CD4-positive, alpha-beta T cell (primary cell): ENCODE results near the gene ZNF276. TPM values are rescaled to one million over a fixed set of nuclear protein-coding genes. Genes with fewer than 3 reads are reported as not detected.
"Not testable (repeated sequence)": the region's sequence is repeated elsewhere in the genome, so short reads cannot be mapped to it uniquely, and the experiment has no call there.

Experiments used
- ATAC-seq: fragments of 200-7000 bp; cut with Tn5 transposase; one replicate; pipeline ENCODE4 v1.10.0; 2022; ENCODE audit warnings: mild to moderate bottlenecking; ENCODE audit not compliant: poor library complexity
- CTCF ChIA-PET: fragments of 350-600 bp; sonication (Branson Sonifier 250); formaldehyde crosslinking; loops from one replicate; lab custom pipeline; 2021; ENCODE audit warnings: antibody characterized with exemption, inconsistent platforms; lab: Charles Lee
- POLR2A ChIA-PET: fragments of 350-600 bp; sonication (Branson Sonifier 250); formaldehyde crosslinking; loops from one replicate; lab custom pipeline; 2021; ENCODE audit warnings: antibody characterized with exemption, inconsistent platforms; lab: Charles Lee
- DNase-seq, 14 experiments: peaks; one replicate each; pipeline ENCODE4 v3.0.0-alpha.2; 2013 to 2020; ENCODE audit warnings: mixed read lengths in 2 of 14
- H3K27ac ChIP-seq, 2 donors: one replicate each; pipeline versions ENCODE4 v1.5.1 to v1.7.0; 2013; ENCODE audit warnings: low read length in 2 of 2, low read depth in 1 of 2, mild to moderate bottlenecking in 1 of 2
- H3K27me3 ChIP-seq, 2 experiments: 1 replicate in 1 of 2; 2 replicates in 1 of 2; pipeline versions ENCODE4 v1.6.1 to v1.7.0; 2013; ENCODE audit warnings: low read length in 2 of 2, control low read depth in 1 of 2, mild to moderate bottlenecking in 1 of 2, moderate library complexity in 1 of 2; ENCODE audit not compliant: insufficient read depth in 2 of 2, control insufficient read depth in 1 of 2
- H3K36me3 ChIP-seq: one replicate; pipeline ENCODE4 v1.6.1; 2013; ENCODE audit warnings: low read length, control low read depth; ENCODE audit not compliant: insufficient read depth
- H3K4me1 ChIP-seq: one replicate; pipeline ENCODE4 v1.6.1; 2013; ENCODE audit warnings: low read length, control low read depth; ENCODE audit not compliant: insufficient read depth
- H3K4me3 ChIP-seq: one replicate; pipeline ENCODE4 v1.5.1; 2013; ENCODE audit warnings: mild to moderate bottlenecking, low read length, moderate library complexity
- H3K9me3 ChIP-seq, 2 experiments: 1 replicate in 1 of 2; 2 replicates in 1 of 2; pipeline versions ENCODE4 v1.6.1 to v1.7.0; 2013; ENCODE audit warnings: low read length in 2 of 2, mild to moderate bottlenecking in 2 of 2, control low read depth in 1 of 2, moderate library complexity in 1 of 2; ENCODE audit not compliant: control insufficient read depth in 1 of 2, insufficient read depth in 1 of 2
- H3K27ac Mint-ChIP-seq: one replicate; pipeline ENCODE4 v1.8.0; 2020; ENCODE audit warnings: mixed read lengths
- H3K27me3 Mint-ChIP-seq: one replicate; pipeline ENCODE4 v1.8.0; 2021; ENCODE audit warnings: mixed read lengths
- H3K36me3 Mint-ChIP-seq: one replicate; pipeline ENCODE4 v1.8.0; 2021; ENCODE audit warnings: low read depth, mixed read lengths
- H3K4me1 Mint-ChIP-seq: one replicate; pipeline ENCODE4 v1.8.0; 2021; ENCODE audit warnings: low read depth, mixed read lengths
- H3K4me3 Mint-ChIP-seq: one replicate; pipeline ENCODE4 v1.8.0; 2020; ENCODE audit warnings: mild to moderate bottlenecking, mixed read lengths
- H3K9me3 Mint-ChIP-seq: one replicate; pipeline ENCODE4 v1.8.0; 2020; ENCODE audit warnings: mixed read lengths
- intact Hi-C, 2 experiments: fragments of 100-400 bp; cut with DNase I in 1 of 2; cut with micrococcal nuclease in 1 of 2; formaldehyde crosslinking; loops; one replicate each; pipeline versions ENCODE4 v1.15.1 to v1.9.0; 2023 to 2025; cut with DNase I, micrococcal nuclease
- total RNA-seq, 174 experiments: library from RNA in 2 of 174; stranded (reverse) in 2 of 174; gene quantifications; one replicate each; pipeline ENCODE4 v1.2.3 and lab custom pipeline; 2021 to 2026
- TF ChIP-seq, protein P1 (sequence below): fragments of 200-600 bp; IDR thresholded peaks from one replicate; pipeline ENCODE4 v1.8.0; 2022; ENCODE audit warnings: antibody characterized with exemption, mild to moderate bottlenecking

The ZNF276 gene
- total RNA-seq, 2 experiments from 2014 or later = 127 to 137 TPM

GRCh38 chr16:89693289-89693731 is 28.0 kb upstream of the ZNF276 start:
- peak in 1 of 14 experiments; percentile 24 for DNase-seq

GRCh38 chr16:89693931-89694783 is 27.2 kb upstream of the ZNF276 start:
- Histone ChIP-seq H3K36me3 (peaks cover 38% of the 10 kb centered on the region), H3K27ac (no peak overlapping the region), H3K4me1 (peaks cover 19% of the 10 kb centered on the region), H3K9me3 (no peaks in the 10 kb centered on the region), H3K27me3 (no peaks in the 10 kb centered on the region), H3K4me3 (no peak overlapping the region)
- ChIA-PET POLR2A (interaction anchor here (1.0 kb wide), 1 partner anchor 43 kb away, joined by 4 read pairs; no protein-coding TSS in a partner anchor), CTCF (interaction anchor here (0.5 kb wide), 1 partner anchor 49 kb away, joined by 4 read pairs; no protein-coding TSS in a partner anchor)
- Mint-ChIP-seq H3K27ac (no peak overlapping the region), H3K36me3 (peaks cover 50% of the 10 kb centered on the region), H3K4me1 (peaks cover 3% of the 10 kb centered on the region), H3K4me3 (no peak overlapping the region), H3K27me3 (no peaks in the 10 kb centered on the region), H3K9me3 (no peaks in the 10 kb centered on the region)
- DNase-seq (peak in 1 of 14 experiments; percentile 33), ATAC-seq (no peak)
- intact Hi-C loops = no loop called here
- TF ChIP-seq, protein P1, sequence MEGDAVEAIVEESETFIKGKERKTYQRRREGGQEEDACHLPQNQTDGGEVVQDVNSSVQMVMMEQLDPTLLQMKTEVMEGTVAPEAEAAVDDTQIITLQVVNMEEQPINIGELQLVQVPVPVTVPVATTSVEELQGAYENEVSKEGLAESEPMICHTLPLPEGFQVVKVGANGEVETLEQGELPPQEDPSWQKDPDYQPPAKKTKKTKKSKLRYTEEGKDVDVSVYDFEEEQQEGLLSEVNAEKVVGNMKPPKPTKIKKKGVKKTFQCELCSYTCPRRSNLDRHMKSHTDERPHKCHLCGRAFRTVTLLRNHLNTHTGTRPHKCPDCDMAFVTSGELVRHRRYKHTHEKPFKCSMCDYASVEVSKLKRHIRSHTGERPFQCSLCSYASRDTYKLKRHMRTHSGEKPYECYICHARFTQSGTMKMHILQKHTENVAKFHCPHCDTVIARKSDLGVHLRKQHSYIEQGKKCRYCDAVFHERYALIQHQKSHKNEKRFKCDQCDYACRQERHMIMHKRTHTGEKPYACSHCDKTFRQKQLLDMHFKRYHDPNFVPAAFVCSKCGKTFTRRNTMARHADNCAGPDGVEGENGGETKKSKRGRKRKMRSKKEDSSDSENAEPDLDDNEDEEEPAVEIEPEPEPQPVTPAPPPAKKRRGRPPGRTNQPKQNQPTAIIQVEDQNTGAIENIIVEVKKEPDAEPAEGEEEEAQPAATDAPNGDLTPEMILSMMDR = no peak

More at GRCh38 chr16:89693289-89693731, 28.0 kb upstream of the ZNF276 start:
- peaks cover 38% of the 10 kb centered on the region for H3K36me3 ChIP-seq
- peaks cover 19% of the 10 kb centered on the region for H3K4me1 ChIP-seq
- intact Hi-C loops = no loop called here
- no peaks in the 10 kb centered on the region for H3K9me3 ChIP-seq
- no peak for ATAC-seq
- H3K36me3 Mint-ChIP-seq = peaks cover 46% of the 10 kb centered on the region
- H3K9me3 Mint-ChIP-seq = no peaks in the 10 kb centered on the region
- no peak overlapping the region for H3K27ac ChIP-seq
- H3K27me3 Mint-ChIP-seq = no peaks in the 10 kb centered on the region
- no peak overlapping the region for H3K4me3 ChIP-seq
- H3K27ac Mint-ChIP-seq = no peak overlapping the region
- TF ChIP-seq, protein P1 = no peak
- no peak overlapping the region for H3K4me3 Mint-ChIP-seq
- CTCF ChIA-PET = no interaction called here
- H3K4me1 Mint-ChIP-seq = peaks cover 3% of the 10 kb centered on the region
- H3K27me3 ChIP-seq = no peaks in the 10 kb centered on the region
- POLR2A ChIA-PET = interaction anchor here (0.6 kb wide), 1 partner anchor 134 kb away, joined by 6 read pairs; no protein-coding TSS in a partner anchor

DNA sequence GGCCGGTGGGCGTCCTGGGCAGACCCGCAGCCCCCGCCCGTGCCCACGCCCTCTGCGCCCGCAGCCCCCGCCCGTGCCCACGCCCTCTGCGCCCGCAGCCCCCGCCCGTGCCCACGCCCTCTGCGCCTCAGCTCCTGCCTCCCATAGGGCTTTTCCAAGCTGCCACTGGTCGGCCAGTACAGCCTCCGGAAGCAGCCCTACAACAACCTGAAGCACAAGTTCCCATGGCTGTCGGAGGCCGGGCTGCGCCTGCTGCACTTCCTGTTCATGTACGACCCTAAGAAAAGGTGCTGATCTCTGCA is 26.6 kb upstream of the ZNF276 start:
- Histone ChIP-seq H3K36me3 (peaks cover 38% of the 10 kb centered on the region), H3K4me1 (peaks cover 22% of the 10 kb centered on the region)
- H3K27ac Mint-ChIP-seq, H3K27me3 Mint-ChIP-seq, H3K4me1 Mint-ChIP-seq, H3K27ac ChIP-seq, H3K4me3 ChIP-seq, H3K4me3 Mint-ChIP-seq, H3K9me3 Mint-ChIP-seq, H3K9me3 ChIP-seq, H3K27me3 ChIP-seq, ATAC-seq, DNase-seq, intact Hi-C loops: not testable (repeated sequence)
- ChIA-PET CTCF (interaction anchor here (0.5 kb wide), 1 partner anchor 48 kb away, joined by 4 read pairs; no protein-coding TSS in a partner anchor), POLR2A (interaction anchor here (1.0 kb wide), 1 partner anchor 43 kb away, joined by 4 read pairs; no protein-coding TSS in a partner anchor)
- H3K36me3 Mint-ChIP-seq = peaks cover 50% of the 10 kb centered on the region
